HEK293 (cell line): ENCODE data around the gene NECTIN1.

Experiments
- BCL11A ChIP-seq: fragments of 450-650 bp; formaldehyde crosslinking; IDR thresholded peaks from 2 replicates; pipeline ENCODE4 v1.5.1; 2016; ENCODE audit warnings: low read depth, missing biosample characterization, missing genetic modification characterization
- ELK4 ChIP-seq: IDR thresholded peaks from 2 replicates; pipeline ENCODE4 v1.6.1; 2011; ENCODE audit warnings: mild to moderate bottlenecking, low read depth, low read length, borderline replicate concordance
- SP3 ChIP-seq: fragments of 450-650 bp; formaldehyde crosslinking; IDR thresholded peaks from 2 replicates; pipeline ENCODE4 v1.5.1; 2016; ENCODE audit warnings: missing biosample characterization, missing genetic modification characterization
- ZBTB11 ChIP-seq: fragments of 450-650 bp; formaldehyde crosslinking; conservative IDR thresholded peaks from 2 replicates; pipeline ENCODE4 v1.5.1; 2016; ENCODE audit warnings: low read depth, missing biosample characterization, missing genetic modification characterization
- ZEB2 ChIP-seq: fragments of 450-650 bp; formaldehyde crosslinking; IDR thresholded peaks from 2 replicates; pipeline ENCODE4 v1.5.1; 2016; ENCODE audit warnings: missing biosample characterization, missing genetic modification characterization
- ZNF114 ChIP-seq: fragments of 450-650 bp; formaldehyde crosslinking; IDR thresholded peaks from 2 replicates; pipeline ENCODE4 v1.5.0; 2017; ENCODE audit warnings: missing biosample characterization, missing genetic modification characterization
- ZNF133 ChIP-seq: fragments of 450-650 bp; formaldehyde crosslinking; IDR thresholded peaks from 2 replicates; pipeline ENCODE4 v1.5.1; 2016; ENCODE audit warnings: missing biosample characterization, missing genetic modification characterization
- ZNF302 ChIP-seq: fragments of 450-650 bp; formaldehyde crosslinking; IDR thresholded peaks from 2 replicates; pipeline ENCODE4 v1.5.1; 2016; ENCODE audit warnings: missing biosample characterization, missing genetic modification characterization, low read depth
- ZNF488 ChIP-seq: fragments of 450-650 bp; formaldehyde crosslinking; IDR thresholded peaks from 2 replicates; pipeline ENCODE4 v1.5.1; 2016; ENCODE audit warnings: missing biosample characterization, missing genetic modification characterization
- ZNF621 ChIP-seq: fragments of 450-650 bp; formaldehyde crosslinking; IDR thresholded peaks from 2 replicates; pipeline ENCODE4 v1.5.1; 2017; ENCODE audit warnings: missing biosample characterization, missing genetic modification characterization
- ZNF747 ChIP-seq: fragments of 450-650 bp; formaldehyde crosslinking; IDR thresholded peaks from 2 replicates; pipeline ENCODE4 v1.5.1; 2016; ENCODE audit warnings: missing biosample characterization, missing genetic modification characterization
- TF ChIP-seq, protein P1 (sequence below): fragments of 450-650 bp; formaldehyde crosslinking; IDR thresholded peaks from 2 replicates; pipeline ENCODE4 v1.5.1; 2016; ENCODE audit warnings: missing biosample characterization, missing genetic modification characterization

DNA sequence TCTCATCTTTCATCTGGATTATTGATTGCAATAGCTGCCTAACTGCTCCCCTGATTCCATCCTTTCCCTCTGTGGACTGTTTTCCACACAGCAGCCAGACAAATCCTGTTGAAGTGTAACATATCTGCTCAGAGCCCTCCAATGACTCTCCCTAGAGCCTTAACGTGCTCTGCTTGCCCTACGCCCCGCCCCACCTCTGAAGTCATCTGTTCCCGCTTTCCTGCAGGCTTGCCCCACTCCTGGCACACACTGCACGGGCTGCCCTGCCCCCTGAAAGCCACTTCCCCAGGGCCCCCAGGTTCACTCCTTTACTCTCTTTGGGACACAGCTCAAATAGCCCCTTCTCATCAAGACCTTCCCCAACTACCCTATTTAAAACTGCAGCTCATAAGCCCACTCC lies 59.5 kb downstream of the NECTIN1 start:
- TF ChIP-seq ZNF488 (tag by site-specific recombination) (no peak), ZEB2 (no peak), ZBTB11 (tag by site-specific recombination) (no peak), ZNF133 (no peak), ZNF114 (tag by site-specific recombination) (no peak), ZNF747 (tag by site-specific recombination) (no peak), ZNF302 (tag by site-specific recombination) (no peak), BCL11A (no peak), SP3 (tag by site-specific recombination) (no peak), ZNF621 (no peak), ELK4 (no peak)
- TF ChIP-seq, protein P1, sequence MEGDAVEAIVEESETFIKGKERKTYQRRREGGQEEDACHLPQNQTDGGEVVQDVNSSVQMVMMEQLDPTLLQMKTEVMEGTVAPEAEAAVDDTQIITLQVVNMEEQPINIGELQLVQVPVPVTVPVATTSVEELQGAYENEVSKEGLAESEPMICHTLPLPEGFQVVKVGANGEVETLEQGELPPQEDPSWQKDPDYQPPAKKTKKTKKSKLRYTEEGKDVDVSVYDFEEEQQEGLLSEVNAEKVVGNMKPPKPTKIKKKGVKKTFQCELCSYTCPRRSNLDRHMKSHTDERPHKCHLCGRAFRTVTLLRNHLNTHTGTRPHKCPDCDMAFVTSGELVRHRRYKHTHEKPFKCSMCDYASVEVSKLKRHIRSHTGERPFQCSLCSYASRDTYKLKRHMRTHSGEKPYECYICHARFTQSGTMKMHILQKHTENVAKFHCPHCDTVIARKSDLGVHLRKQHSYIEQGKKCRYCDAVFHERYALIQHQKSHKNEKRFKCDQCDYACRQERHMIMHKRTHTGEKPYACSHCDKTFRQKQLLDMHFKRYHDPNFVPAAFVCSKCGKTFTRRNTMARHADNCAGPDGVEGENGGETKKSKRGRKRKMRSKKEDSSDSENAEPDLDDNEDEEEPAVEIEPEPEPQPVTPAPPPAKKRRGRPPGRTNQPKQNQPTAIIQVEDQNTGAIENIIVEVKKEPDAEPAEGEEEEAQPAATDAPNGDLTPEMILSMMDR (tag by site-specific recombination) = no peak
